ENCODE measurements around the gene ZBED3.
"Not testable (repeated sequence)": the region's sequence is repeated elsewhere in the genome, so short reads cannot be mapped to it uniquely, and the experiment has no call there.

Gene ZBED3

GRCh38 chr5:77086689-77087483 is at the start of gene ZBED3:
Gene ZBED3 (minus strand): TSS chr5:77087285. CDS start chr5:77077878, 9,407 bp downstream.
- Mint-ChIP-seq H3K9me3 (ENCODE audit: low read depth) (no peaks in the 10 kb centered on the region), H3K4me1 (ENCODE audit: low read depth) (peaks cover 25% of the 10 kb centered on the region), H3K27me3 (no peaks in the 10 kb centered on the region), H3K4me3 (peak within 1 kb of the TSS; percentile 95), H3K36me3 (peaks cover 7% of the 10 kb centered on the region), H3K27ac (peak within 1 kb of the TSS; percentile 94)

- Mint-ChIP-seq H3K4me3 (no peak overlapping the region), H3K9me3 (ENCODE audit: low read depth) (no peaks in the 10 kb centered on the region), H3K27ac (no peak overlapping the region), H3K36me3 (peaks cover 3% of the 10 kb centered on the region), H3K4me1 (ENCODE audit: low read depth) (no peaks in the 10 kb centered on the region), H3K27me3 (no peaks in the 10 kb centered on the region)
Observed at GRCh38 chr5:77133061-77133758, 46.1 kb upstream of the ZBED3 start.

- Mint-ChIP-seq H3K36me3 (peaks cover 3% of the 10 kb centered on the region), H3K9me3 (ENCODE audit: low read depth) (no peaks in the 10 kb centered on the region), H3K27ac (no peak overlapping the region), H3K27me3 (no peaks in the 10 kb centered on the region), H3K4me3 (no peak overlapping the region), H3K4me1 (ENCODE audit: low read depth) (no peaks in the 10 kb centered on the region)
Observed at GRCh38 chr5:77131361-77131760, 44.3 kb upstream of the ZBED3 start.

- Mint-ChIP-seq H3K4me1 (ENCODE audit: low read depth) (no peaks in the 10 kb centered on the region), H3K36me3 (peaks cover 3% of the 10 kb centered on the region), H3K4me3 (no peak overlapping the region), H3K27ac (no peak overlapping the region), H3K27me3 (no peaks in the 10 kb centered on the region), H3K9me3 (ENCODE audit: low read depth) (no peaks in the 10 kb centered on the region)
Observed at GRCh38 chr5:77129391-77129990, 42.4 kb upstream of the ZBED3 start.

- no peaks in the 10 kb centered on the region for H3K9me3 Mint-ChIP-seq (ENCODE audit: low read depth)
- no peak overlapping the region for H3K4me3 Mint-ChIP-seq
- no peaks in the 10 kb centered on the region for H3K27me3 Mint-ChIP-seq
Observed at GRCh38 chr5:77128411-77129061, 41.5 kb upstream of the ZBED3 start.

GRCh38 chr5:77123057-77123456 is 36.0 kb upstream of the ZBED3 start:
- no peaks in the 10 kb centered on the region for H3K27me3 Mint-ChIP-seq
- H3K4me3 Mint-ChIP-seq, result no peak overlapping the region
- H3K27ac Mint-ChIP-seq, result no peak overlapping the region
- peaks cover 21% of the 10 kb centered on the region for H3K36me3 Mint-ChIP-seq
- H3K4me1 Mint-ChIP-seq (ENCODE audit: low read depth), result no peaks in the 10 kb centered on the region
- H3K9me3 Mint-ChIP-seq (ENCODE audit: low read depth), result no peaks in the 10 kb centered on the region

More at GRCh38 chr5:77128411-77129061, 41.5 kb upstream of the ZBED3 start:
- Mint-ChIP-seq H3K36me3 (peaks cover 8% of the 10 kb centered on the region), H3K27ac (no peak overlapping the region), H3K4me1 (ENCODE audit: low read depth) (no peaks in the 10 kb centered on the region)

- no peak overlapping the region for H3K27ac Mint-ChIP-seq
- H3K36me3 Mint-ChIP-seq, result peaks cover 21% of the 10 kb centered on the region
- no peaks in the 10 kb centered on the region for H3K9me3 Mint-ChIP-seq (ENCODE audit: low read depth)
- peaks cover under 1% of the 10 kb centered on the region for H3K27me3 Mint-ChIP-seq
- no peak overlapping the region for H3K4me3 Mint-ChIP-seq
- no peaks in the 10 kb centered on the region for H3K4me1 Mint-ChIP-seq (ENCODE audit: low read depth)
Observed at GRCh38 chr5:77120706-77121105, 33.6 kb upstream of the ZBED3 start.

- peaks cover 4% of the 10 kb centered on the region for H3K27me3 Mint-ChIP-seq
- H3K27ac Mint-ChIP-seq, result no peak overlapping the region
- H3K9me3 Mint-ChIP-seq (ENCODE audit: low read depth), result no peaks in the 10 kb centered on the region
- no peaks in the 10 kb centered on the region for H3K4me1 Mint-ChIP-seq (ENCODE audit: low read depth)
- peaks cover 21% of the 10 kb centered on the region for H3K36me3 Mint-ChIP-seq
- H3K4me3 Mint-ChIP-seq, result no peak overlapping the region
Observed at GRCh38 chr5:77120086-77120485, 33.0 kb upstream of the ZBED3 start.

- peaks cover 16% of the 10 kb centered on the region for H3K36me3 Mint-ChIP-seq
- no peak overlapping the region for H3K27ac Mint-ChIP-seq
- H3K9me3 Mint-ChIP-seq (ENCODE audit: low read depth), result no peaks in the 10 kb centered on the region
- no peak overlapping the region for H3K4me3 Mint-ChIP-seq
- peaks cover 4% of the 10 kb centered on the region for H3K27me3 Mint-ChIP-seq
- H3K4me1 Mint-ChIP-seq (ENCODE audit: low read depth), result no peaks in the 10 kb centered on the region
Observed at GRCh38 chr5:77117161-77117560, 30.1 kb upstream of the ZBED3 start.

- not testable (repeated sequence) for H3K36me3 Mint-ChIP-seq; H3K9me3 Mint-ChIP-seq (ENCODE audit: low read depth); H3K4me1 Mint-ChIP-seq (ENCODE audit: low read depth); H3K4me3 Mint-ChIP-seq; H3K27ac Mint-ChIP-seq; H3K27me3 Mint-ChIP-seq
Observed at GRCh38 chr5:77107035-77107434, 19.9 kb upstream of the ZBED3 start.

- Mint-ChIP-seq H3K4me1 (ENCODE audit: low read depth) (no peaks in the 10 kb centered on the region), H3K9me3 (ENCODE audit: low read depth) (no peaks in the 10 kb centered on the region), H3K36me3 (peaks cover 2% of the 10 kb centered on the region), H3K4me3 (no peak overlapping the region), H3K27ac (no peak overlapping the region), H3K27me3 (no peaks in the 10 kb centered on the region)
Observed at GRCh38 chr5:77104813-77105212, 17.7 kb upstream of the ZBED3 start.

GRCh38 chr5:77103457-77103856 is 16.4 kb upstream of the ZBED3 start:
- Mint-ChIP-seq H3K27ac (no peak overlapping the region), H3K27me3 (no peaks in the 10 kb centered on the region), H3K36me3 (no peaks in the 10 kb centered on the region), H3K4me1 (ENCODE audit: low read depth) (no peaks in the 10 kb centered on the region), H3K4me3 (no peak overlapping the region), H3K9me3 (ENCODE audit: low read depth) (no peaks in the 10 kb centered on the region)

GRCh38 chr5:77102549-77102948 is 15.5 kb upstream of the ZBED3 start:
- Mint-ChIP-seq H3K27me3 (no peaks in the 10 kb centered on the region), H3K27ac (no peak overlapping the region), H3K4me3 (no peak overlapping the region), H3K9me3 (ENCODE audit: low read depth) (no peaks in the 10 kb centered on the region), H3K36me3 (no peaks in the 10 kb centered on the region), H3K4me1 (ENCODE audit: low read depth) (no peaks in the 10 kb centered on the region)

- Mint-ChIP-seq H3K36me3 (no peaks in the 10 kb centered on the region), H3K4me1 (ENCODE audit: low read depth) (no peaks in the 10 kb centered on the region), H3K27me3 (no peaks in the 10 kb centered on the region), H3K9me3 (ENCODE audit: low read depth) (no peaks in the 10 kb centered on the region), H3K4me3 (no peak overlapping the region), H3K27ac (no peak overlapping the region)
Observed at GRCh38 chr5:77101298-77101697, 14.2 kb upstream of the ZBED3 start.

- Mint-ChIP-seq H3K27ac (no peak overlapping the region), H3K27me3 (no peaks in the 10 kb centered on the region), H3K4me1 (ENCODE audit: low read depth) (no peaks in the 10 kb centered on the region), H3K4me3 (no peak overlapping the region), H3K36me3 (peaks cover 5% of the 10 kb centered on the region), H3K9me3 (ENCODE audit: low read depth) (no peaks in the 10 kb centered on the region)
Observed at GRCh38 chr5:77095189-77095588, 8.1 kb upstream of the ZBED3 start.
